DMS153 treated with DMSO at 0.1 percent for 48 hours (cell line): Measurements from ENCODE around the gene EMILIN1.
"Not testable (repeated sequence)": the region's sequence is repeated elsewhere in the genome, so short reads cannot be mapped to it uniquely, and the experiment has no call there.

ENCODE experiments used
- DNase-seq: peaks from one replicate; lab custom pipeline; 2025; ENCODE audit not compliant: unreplicated experiment; lab: John Stamatoyannopoulos, UW

The EMILIN1 gene

GRCh38 chr2:27119330-27119670 lies 40.9 kb downstream of the EMILIN1 start:
- DNase-seq, result not testable (repeated sequence)

GRCh38 chr2:27121906-27122305 lies 43.5 kb downstream of the EMILIN1 start:
- DNase-seq, result no peak

GRCh38 chr2:27122791-27123190 lies 44.4 kb downstream of the EMILIN1 start:
- no peak for DNase-seq

GRCh38 chr2:27123302-27124150 lies 45.1 kb downstream of the EMILIN1 start, which contains the start of gene ABHD1:
Gene ABHD1, plus strand, starts transcription at chr2:27123815. Its CDS starts 134 bp downstream, at chr2:27123949.
- DNase-seq, result no peak

- no peak for DNase-seq
Observed at GRCh38 chr2:27125104-27125503, 46.7 kb downstream of the EMILIN1 start.

GRCh38 chr2:27126252-27126710 lies 47.9 kb downstream of the EMILIN1 start:
- no peak for DNase-seq

GRCh38 chr2:27127883-27128667 lies 49.7 kb downstream of the EMILIN1 start:
- DNase-seq, result no peak

- DNase-seq, result no peak
Observed at GRCh38 chr2:27128668-27129571, 50.5 kb downstream of the EMILIN1 start.

GRCh38 chr2:27130396-27130795 lies 52.0 kb downstream of the EMILIN1 start:
- DNase-seq, result no peak

GRCh38 chr2:27131429-27131828 lies 53.0 kb downstream of the EMILIN1 start:
- DNase-seq, result no peak

- no peak for DNase-seq
Observed at GRCh38 chr2:27133195-27133875, 54.9 kb downstream of the EMILIN1 start.

GRCh38 chr2:27133905-27134780 lies 55.7 kb downstream of the EMILIN1 start, which contains the start of gene PREB:
Gene PREB, minus strand, starts transcription at chr2:27134636. Its CDS starts 215 bp downstream, at chr2:27134421.
- DNase-seq, result peak; percentile 91

- no peak for DNase-seq
Observed at GRCh38 chr2:27134781-27135477, 56.5 kb downstream of the EMILIN1 start.

- no peak for DNase-seq
Observed at GRCh38 chr2:27135478-27135955, 57.1 kb downstream of the EMILIN1 start.
